Measurements from ENCODE around the gene RABGAP1L. TPM values are rescaled to one million over a fixed set of nuclear protein-coding genes. Genes with fewer than 3 reads are reported as not detected.

Gene RABGAP1L
- total and polyA plus RNA-seq, 11 donors = 18.6 to 195 (median 98.4) TPM

DNA sequence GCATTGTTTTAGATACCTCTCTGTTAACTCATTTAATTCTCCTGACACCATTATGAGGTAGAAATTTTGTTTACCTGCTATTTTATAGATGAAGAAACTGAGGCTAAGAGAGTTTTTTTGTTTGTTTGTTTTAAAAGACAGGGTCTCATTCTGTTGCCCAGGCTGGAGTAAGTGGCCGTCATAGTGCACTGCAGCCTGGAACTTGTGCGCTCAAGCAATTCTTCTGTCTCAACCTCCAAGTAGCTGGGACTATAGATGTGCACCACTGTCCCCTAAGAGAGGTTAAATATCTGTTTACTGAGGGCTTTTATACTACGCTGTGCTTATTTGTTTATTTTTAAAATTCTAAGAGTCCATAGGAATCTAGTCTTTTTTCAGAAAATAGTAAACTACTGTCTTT lies 796.8 kb downstream of the RABGAP1L start:
- Histone ChIP-seq H3K27me3 (no peaks in the 10 kb centered on the region), H3K4me3 (no peak overlapping the region), H3K27ac (no peak overlapping the region), H3K9me3 (no peaks in the 10 kb centered on the region), H3K4me1 (peaks cover 0 to 44% (median 8%) of the 10 kb centered on the region in 12 donors), H3K36me3 (no peaks in the 10 kb centered on the region)
- DNase-seq = no peak
- intact Hi-C loops (cut with DNase I) = no loop called here
- TF ChIP-seq, protein P1, sequence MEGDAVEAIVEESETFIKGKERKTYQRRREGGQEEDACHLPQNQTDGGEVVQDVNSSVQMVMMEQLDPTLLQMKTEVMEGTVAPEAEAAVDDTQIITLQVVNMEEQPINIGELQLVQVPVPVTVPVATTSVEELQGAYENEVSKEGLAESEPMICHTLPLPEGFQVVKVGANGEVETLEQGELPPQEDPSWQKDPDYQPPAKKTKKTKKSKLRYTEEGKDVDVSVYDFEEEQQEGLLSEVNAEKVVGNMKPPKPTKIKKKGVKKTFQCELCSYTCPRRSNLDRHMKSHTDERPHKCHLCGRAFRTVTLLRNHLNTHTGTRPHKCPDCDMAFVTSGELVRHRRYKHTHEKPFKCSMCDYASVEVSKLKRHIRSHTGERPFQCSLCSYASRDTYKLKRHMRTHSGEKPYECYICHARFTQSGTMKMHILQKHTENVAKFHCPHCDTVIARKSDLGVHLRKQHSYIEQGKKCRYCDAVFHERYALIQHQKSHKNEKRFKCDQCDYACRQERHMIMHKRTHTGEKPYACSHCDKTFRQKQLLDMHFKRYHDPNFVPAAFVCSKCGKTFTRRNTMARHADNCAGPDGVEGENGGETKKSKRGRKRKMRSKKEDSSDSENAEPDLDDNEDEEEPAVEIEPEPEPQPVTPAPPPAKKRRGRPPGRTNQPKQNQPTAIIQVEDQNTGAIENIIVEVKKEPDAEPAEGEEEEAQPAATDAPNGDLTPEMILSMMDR (IDR thresholded peaks at IDR 0.05) = no peak
- no peak for TF ChIP-seq POLR2A (IDR thresholded peaks at IDR 0.05)
- 84 to 98% (median 95%) methylated on average over 3 of the region's 3 CpGs for WGBS, 4 donors
- no peak for ATAC-seq

DNA sequence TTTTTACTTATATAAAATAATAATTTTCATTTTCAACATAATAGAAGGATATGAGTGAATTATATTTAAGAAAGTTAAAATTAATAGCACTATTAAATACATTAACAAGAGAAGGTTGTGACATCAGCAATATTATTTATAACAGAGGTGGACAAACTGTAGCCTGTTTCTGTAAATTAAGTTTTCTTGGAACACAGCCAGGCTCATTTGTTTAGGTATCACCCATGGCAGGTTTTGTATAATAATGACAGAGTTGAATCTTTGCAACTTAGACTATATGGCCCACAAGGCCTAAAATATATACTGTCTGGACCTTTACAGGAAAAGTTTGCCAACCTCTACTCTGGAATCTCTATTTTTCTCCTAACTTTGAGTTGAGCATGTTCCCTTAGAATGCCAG lies 797.7 kb downstream of the RABGAP1L start:
- H3K4me3 ChIP-seq = no peak overlapping the region
- H3K9me3 ChIP-seq = no peaks in the 10 kb centered on the region
- no peak overlapping the region for H3K27ac ChIP-seq
- H3K4me1 ChIP-seq = peaks cover 0 to 44% (median 8%) of the 10 kb centered on the region in 12 donors
- intact Hi-C loops (cut with DNase I) = no loop called here
- no peak for TF ChIP-seq POLR2A (IDR thresholded peaks at IDR 0.05)
- TF ChIP-seq, protein P1 (IDR thresholded peaks at IDR 0.05) = no peak
- H3K36me3 ChIP-seq = no peaks in the 10 kb centered on the region
- ATAC-seq = no peak
- DNase-seq = no peak
- H3K27me3 ChIP-seq = no peaks in the 10 kb centered on the region

DNA sequence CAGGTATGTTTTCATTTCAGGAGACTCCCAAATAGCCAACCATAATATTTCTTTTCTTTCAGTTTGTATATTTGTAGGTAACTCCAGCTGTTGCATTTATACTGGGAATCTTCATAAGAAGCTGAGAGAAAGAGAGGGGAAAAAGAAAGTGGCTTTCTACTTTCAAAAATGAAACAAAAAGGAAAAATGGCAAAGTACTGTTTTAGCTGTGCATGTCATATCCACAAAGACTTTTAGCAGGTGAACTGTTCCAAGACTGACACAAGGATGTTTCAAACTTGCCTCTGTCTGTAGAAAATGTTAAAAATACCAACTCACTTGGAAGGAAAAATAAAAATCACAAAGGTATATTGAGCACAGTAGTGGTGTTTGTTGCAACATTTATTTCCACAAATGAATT lies 798.5 kb downstream of the RABGAP1L start:
- ATAC-seq (no peak), DNase-seq (no peak)
- peaks cover 0 to 44% (median 8%) of the 10 kb centered on the region in 12 donors for H3K4me1 ChIP-seq
- H3K9me3 ChIP-seq = no peaks in the 10 kb centered on the region
- no peaks in the 10 kb centered on the region for H3K27me3 ChIP-seq
- H3K4me3 ChIP-seq = peak overlapping the region in 1 of 12 donors; percentile 10
- intact Hi-C loops (cut with DNase I) = no loop called here
- H3K27ac ChIP-seq = peak overlapping the region in 1 of 12 donors; percentile 34
- TF ChIP-seq, protein P1 (IDR thresholded peaks at IDR 0.05) = no peak
- no peak for TF ChIP-seq POLR2A (IDR thresholded peaks at IDR 0.05)
- H3K36me3 ChIP-seq = no peaks in the 10 kb centered on the region

DNA sequence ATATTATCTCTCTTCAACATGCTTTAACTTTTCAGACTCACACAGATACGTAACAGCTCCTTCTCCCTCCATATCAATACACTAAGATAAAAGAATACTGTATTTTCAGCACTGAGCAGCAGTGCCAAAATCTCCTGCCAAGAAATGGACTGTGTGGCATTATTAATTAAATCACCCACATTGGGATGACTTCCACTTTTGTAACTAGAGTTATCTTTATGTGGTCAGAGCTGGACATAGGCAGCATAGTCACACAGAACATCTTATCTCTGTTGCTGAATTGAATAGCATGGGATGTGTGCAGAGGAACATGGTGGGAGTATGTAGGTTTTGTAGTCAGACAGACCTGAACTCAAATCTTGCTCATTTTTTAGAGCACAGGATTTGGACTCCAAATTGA lies 799.1 kb downstream of the RABGAP1L start:
- DNase-seq = no peak
- Histone ChIP-seq H3K27me3 (no peaks in the 10 kb centered on the region), H3K27ac (no peak overlapping the region), H3K4me3 (peak overlapping the region in 1 of 12 donors; percentile 10), H3K9me3 (no peaks in the 10 kb centered on the region), H3K4me1 (peaks cover 0 to 44% (median 11%) of the 10 kb centered on the region in 12 donors), H3K36me3 (no peaks in the 10 kb centered on the region)
- TF ChIP-seq POLR2A (IDR thresholded peaks at IDR 0.05) = no peak
- peak in 2 of 4 donors; percentile 6 to 58 for ATAC-seq
- WGBS, 4 donors = 38 to 56% (median 53%) methylated on average over 1 of the region's 1 CpG
- intact Hi-C loops (cut with DNase I) = no loop called here

DNA sequence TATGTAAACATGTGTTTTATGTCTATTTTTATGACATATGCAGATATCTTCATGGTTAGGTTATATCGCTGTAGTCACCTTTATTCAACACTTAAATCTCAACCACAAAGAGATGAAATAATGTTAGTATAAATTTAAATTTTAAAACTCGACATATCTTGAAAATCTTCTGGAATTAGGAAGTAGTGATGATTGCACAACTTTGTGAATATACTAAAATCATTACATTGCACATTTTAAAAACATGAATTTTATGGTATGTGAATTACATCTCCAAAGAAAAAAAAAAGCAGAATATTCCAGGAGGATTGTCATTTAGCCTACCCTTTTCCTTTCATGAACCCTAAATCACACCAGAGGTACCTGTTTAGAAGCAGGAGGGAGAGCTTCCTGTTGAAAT lies 801.0 kb downstream of the RABGAP1L start:
- 94 to 97% (median 96%) methylated on average over 2 of the region's 2 CpGs for WGBS, 4 donors
- TF ChIP-seq, protein P1 (IDR thresholded peaks at IDR 0.05) = no peak
- TF ChIP-seq POLR2A (IDR thresholded peaks at IDR 0.05) = no peak
- H3K4me3 ChIP-seq = no peak overlapping the region
- intact Hi-C loops (cut with DNase I) = no loop called here
- no peaks in the 10 kb centered on the region for H3K9me3 ChIP-seq
- DNase-seq (no peak), ATAC-seq (no peak)
- no peaks in the 10 kb centered on the region for H3K36me3 ChIP-seq
- H3K27ac ChIP-seq = no peak overlapping the region
- H3K4me1 ChIP-seq = peaks cover 0 to 45% (median 15%) of the 10 kb centered on the region in 12 donors
- no peaks in the 10 kb centered on the region for H3K27me3 ChIP-seq
